GM12892 (cell line): Measurements from ENCODE around the gene SDS.

Experiments used
- POLR2A ChIP-seq: IDR thresholded peaks from 2 replicates; pipeline ENCODE4 v1.6.1; 2011; ENCODE audit warnings: low read depth, low read length, control low read depth
- POLR2AphosphoS5 ChIP-seq: IDR thresholded peaks from 2 replicates; pipeline ENCODE4 v1.6.1; 2011; ENCODE audit warnings: low read depth, low read length, control low read depth

- TF ChIP-seq POLR2A, result no peak
- no peak for TF ChIP-seq POLR2AphosphoS5
Measured at GRCh38 chr12:113436586-113436985, 32.9 kb upstream of the SDS start.
